ENCODE measurements around the gene IGSF21.

Gene IGSF21

DNA sequence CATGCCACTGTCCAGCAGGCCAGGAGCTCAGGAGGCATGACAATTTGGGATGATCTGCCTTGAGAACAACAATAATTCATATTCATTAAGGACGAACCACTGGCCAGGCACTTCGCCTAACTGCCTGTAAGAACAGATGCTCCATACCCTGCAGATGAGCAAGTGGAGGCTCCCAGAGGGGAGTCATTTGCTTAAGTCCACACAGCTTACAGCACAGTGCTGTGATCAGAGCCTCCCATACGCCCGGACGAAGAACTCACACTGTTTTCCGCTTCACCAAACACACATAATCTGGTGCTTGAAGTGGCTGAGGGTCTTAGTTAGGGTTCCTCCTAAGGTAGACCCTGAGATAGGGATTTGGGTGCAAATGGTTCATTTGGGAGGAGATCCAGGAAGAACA lies 279.7 kb downstream of the IGSF21 start:
- Mint-ChIP-seq H3K4me1 (peaks cover 10% of the 10 kb centered on the region), H3K4me3 (no peak overlapping the region), H3K27ac (no peak overlapping the region), H3K27me3 (peaks cover 23% of the 10 kb centered on the region), H3K36me3 (ENCODE audit: low read depth) (no peaks in the 10 kb centered on the region), H3K9me3 (no peaks in the 10 kb centered on the region)
- ATAC-seq (no peak), DNase-seq (no peak)

DNA sequence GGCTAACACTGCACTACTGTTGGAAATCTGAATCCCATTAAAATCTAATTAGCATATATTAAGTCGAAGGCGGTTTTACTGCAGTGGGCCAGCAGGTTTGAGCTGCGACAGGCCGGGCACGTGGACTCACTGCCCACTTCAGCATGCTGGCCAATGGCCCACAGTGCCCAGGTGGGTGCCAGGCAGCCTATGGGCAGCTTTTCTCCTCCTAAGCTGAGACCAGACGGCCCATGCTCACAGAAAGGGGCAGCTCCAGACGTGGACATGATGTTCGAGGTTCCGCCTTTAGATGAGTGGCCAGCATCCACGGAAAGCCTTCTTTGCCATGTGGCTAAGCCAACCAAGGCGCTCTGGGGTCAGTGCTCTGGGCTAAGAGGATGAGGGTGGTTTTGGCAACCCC lies 283.4 kb downstream of the IGSF21 start:
- peaks cover 5% of the 10 kb centered on the region for H3K27me3 Mint-ChIP-seq
- no peak overlapping the region for H3K27ac Mint-ChIP-seq
- H3K4me3 Mint-ChIP-seq = no peak overlapping the region
- DNase-seq = no peak
- no peaks in the 10 kb centered on the region for H3K36me3 Mint-ChIP-seq (ENCODE audit: low read depth)
- H3K4me1 Mint-ChIP-seq = peaks cover under 1% of the 10 kb centered on the region
- no peak for ATAC-seq
- no peaks in the 10 kb centered on the region for H3K9me3 Mint-ChIP-seq

GRCh38 chr1:18394563-18395156 lies 287.1 kb downstream of the IGSF21 start:
- no peak overlapping the region for H3K4me3 Mint-ChIP-seq
- ATAC-seq (no peak), DNase-seq (no peak)
- H3K9me3 Mint-ChIP-seq = no peaks in the 10 kb centered on the region
- H3K27me3 Mint-ChIP-seq = peaks cover 10% of the 10 kb centered on the region
- no peaks in the 10 kb centered on the region for H3K36me3 Mint-ChIP-seq (ENCODE audit: low read depth)
- H3K27ac Mint-ChIP-seq = no peak overlapping the region
- H3K4me1 Mint-ChIP-seq = no peaks in the 10 kb centered on the region

GRCh38 chr1:18396247-18396980 lies 288.8 kb downstream of the IGSF21 start:
- Mint-ChIP-seq H3K9me3 (no peaks in the 10 kb centered on the region), H3K27ac (no peak overlapping the region), H3K36me3 (ENCODE audit: low read depth) (no peaks in the 10 kb centered on the region), H3K4me1 (no peaks in the 10 kb centered on the region), H3K27me3 (peaks cover 10% of the 10 kb centered on the region), H3K4me3 (no peak overlapping the region)
- DNase-seq = no peak
- no peak for ATAC-seq

- H3K4me3 Mint-ChIP-seq = no peak overlapping the region
- peaks cover 10% of the 10 kb centered on the region for H3K27me3 Mint-ChIP-seq
- H3K36me3 Mint-ChIP-seq (ENCODE audit: low read depth) = no peaks in the 10 kb centered on the region
- DNase-seq (no peak), ATAC-seq (no peak)
- H3K9me3 Mint-ChIP-seq = no peaks in the 10 kb centered on the region
- no peak overlapping the region for H3K27ac Mint-ChIP-seq
- H3K4me1 Mint-ChIP-seq = no peaks in the 10 kb centered on the region
Observed at GRCh38 chr1:18397641-18398040, 290.0 kb downstream of the IGSF21 start.

DNA sequence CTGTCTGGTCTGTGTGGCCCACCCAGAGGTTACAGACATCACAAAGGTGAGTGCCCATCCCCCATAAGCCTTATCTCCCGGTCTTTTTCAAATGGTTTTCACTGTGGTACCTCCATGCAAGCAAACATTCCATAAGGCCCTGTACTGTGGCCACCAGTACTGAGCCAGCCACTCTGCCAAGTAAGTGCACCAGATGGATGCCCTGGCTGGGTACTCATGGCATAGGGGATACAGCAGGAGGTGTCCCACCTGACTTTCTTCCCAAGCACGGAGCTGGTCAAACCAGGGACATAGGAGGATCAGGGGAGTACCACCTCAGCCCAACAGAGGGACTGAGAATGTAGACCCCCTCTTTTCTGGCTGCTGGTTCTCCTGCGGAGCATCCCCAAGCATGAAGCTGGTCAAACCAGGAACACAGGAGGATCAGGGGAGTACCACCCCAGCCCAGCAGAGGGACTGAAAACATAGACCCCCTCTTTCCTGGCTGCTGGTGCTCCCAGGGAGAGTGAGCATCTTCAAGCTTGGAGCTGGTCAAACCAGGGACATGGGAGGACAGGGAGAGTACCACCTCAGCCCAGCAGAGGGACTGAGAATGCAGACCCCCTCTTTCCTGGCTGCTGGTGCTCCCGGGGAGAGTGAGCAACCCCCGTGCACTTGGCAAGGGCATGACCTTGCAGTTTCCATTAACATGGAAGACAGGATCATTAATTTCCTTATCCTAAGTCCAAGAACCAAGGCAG lies 291.4 kb downstream of the IGSF21 start:
- H3K4me1 Mint-ChIP-seq = no peaks in the 10 kb centered on the region
- no peak for ATAC-seq
- no peak for DNase-seq
- H3K36me3 Mint-ChIP-seq (ENCODE audit: low read depth) = no peaks in the 10 kb centered on the region
- no peak overlapping the region for H3K27ac Mint-ChIP-seq
- peaks cover 10% of the 10 kb centered on the region for H3K27me3 Mint-ChIP-seq
- H3K4me3 Mint-ChIP-seq = no peak overlapping the region
- no peaks in the 10 kb centered on the region for H3K9me3 Mint-ChIP-seq

GRCh38 chr1:18400347-18401102 lies 292.9 kb downstream of the IGSF21 start:
- Mint-ChIP-seq H3K9me3 (no peaks in the 10 kb centered on the region), H3K36me3 (ENCODE audit: low read depth) (no peaks in the 10 kb centered on the region), H3K4me3 (no peak overlapping the region), H3K27ac (no peak overlapping the region), H3K4me1 (no peaks in the 10 kb centered on the region), H3K27me3 (peaks cover 12% of the 10 kb centered on the region)
- DNase-seq = no peak
- no peak for ATAC-seq

DNA sequence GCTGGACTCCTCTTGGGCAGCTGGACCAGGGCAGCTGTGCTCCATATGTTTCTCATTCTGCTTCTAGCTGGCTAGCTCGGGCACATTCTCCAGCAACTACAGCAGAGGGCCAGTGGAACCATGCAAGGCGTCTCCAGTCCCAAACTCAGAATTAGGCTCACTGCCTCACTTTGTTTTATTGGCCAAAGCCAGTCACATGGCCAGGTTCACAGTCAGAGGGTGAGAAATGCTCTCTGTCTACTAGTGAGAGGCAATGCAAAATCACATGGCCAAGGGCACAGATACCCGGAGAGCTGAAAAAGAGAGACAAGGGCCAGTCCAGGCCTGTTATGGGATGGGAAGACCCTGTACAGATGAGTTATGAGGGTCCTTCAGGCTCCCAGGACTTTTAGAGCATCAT lies 294.3 kb downstream of the IGSF21 start:
- DNase-seq (no peak), ATAC-seq (no peak)
- H3K27ac Mint-ChIP-seq = no peak overlapping the region
- H3K4me1 Mint-ChIP-seq = no peaks in the 10 kb centered on the region
- H3K36me3 Mint-ChIP-seq (ENCODE audit: low read depth) = no peaks in the 10 kb centered on the region
- no peaks in the 10 kb centered on the region for H3K9me3 Mint-ChIP-seq
- H3K27me3 Mint-ChIP-seq = peaks cover 15% of the 10 kb centered on the region
- H3K4me3 Mint-ChIP-seq = no peak overlapping the region

DNA sequence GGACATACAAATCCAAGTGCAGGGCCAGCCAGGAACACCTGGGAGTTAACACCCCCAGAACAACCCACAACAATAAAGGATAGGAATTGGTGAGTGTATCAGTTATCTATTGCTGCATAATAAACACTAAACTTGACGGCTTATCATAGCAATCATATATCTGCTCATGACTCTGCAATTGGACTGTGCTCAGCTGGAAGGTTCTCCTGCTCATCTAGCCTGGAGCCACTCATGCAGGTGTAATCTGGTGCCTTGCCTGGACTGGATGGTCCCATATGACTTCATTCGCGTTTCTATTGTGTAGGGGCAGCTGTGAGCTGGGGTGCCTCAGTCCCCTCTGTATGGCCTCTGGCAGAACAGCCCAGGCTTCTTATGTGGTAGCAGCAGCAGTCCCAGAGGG lies 296.9 kb downstream of the IGSF21 start:
- no peaks in the 10 kb centered on the region for H3K36me3 Mint-ChIP-seq (ENCODE audit: low read depth)
- ATAC-seq = no peak

DNA sequence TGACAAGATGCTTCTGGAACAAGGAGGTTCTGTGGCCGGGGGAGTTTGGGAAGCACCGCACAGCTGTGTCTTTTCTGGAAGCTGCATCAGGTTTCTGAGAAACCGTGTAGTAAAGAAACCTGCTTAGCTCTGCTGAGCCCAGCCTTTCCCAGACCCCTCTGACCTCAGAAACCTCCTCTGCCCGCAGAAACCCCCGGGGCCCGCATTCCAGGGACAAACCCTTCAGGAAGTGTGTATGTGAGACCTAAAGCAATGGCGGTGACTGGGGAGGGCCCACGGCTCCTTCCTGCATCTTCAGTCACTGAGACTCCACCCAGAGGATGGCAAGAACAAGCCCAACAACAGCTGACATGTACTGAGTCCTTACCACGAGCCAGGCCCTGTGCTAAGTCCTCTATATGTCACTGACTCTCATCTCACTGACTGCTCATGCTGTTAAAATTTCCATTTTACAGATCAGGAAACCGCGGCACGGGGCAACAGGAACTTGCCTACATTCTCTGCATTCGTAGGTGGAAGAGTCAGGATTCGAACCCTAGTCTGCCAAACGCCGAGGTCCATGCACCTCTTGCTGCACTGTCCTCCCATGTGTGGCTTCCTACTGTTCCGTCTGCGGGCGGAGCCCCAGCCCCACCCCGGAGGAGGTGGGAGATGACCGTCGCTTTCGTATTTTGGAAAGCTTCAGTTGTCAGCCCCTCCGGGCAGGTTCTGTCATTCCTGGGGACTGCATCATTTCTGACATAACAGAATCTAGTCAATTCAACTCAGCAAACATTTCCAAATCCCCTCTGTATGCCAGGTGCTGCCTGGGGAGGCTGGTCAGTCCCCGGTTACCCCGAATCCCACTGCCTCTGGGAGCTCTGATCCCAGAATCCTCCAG lies 299.8 kb downstream of the IGSF21 start:
- DNase-seq (no peak), ATAC-seq (no peak)
- no peaks in the 10 kb centered on the region for H3K4me1 Mint-ChIP-seq
- H3K27me3 Mint-ChIP-seq = peaks cover 7% of the 10 kb centered on the region
- no peaks in the 10 kb centered on the region for H3K36me3 Mint-ChIP-seq (ENCODE audit: low read depth)
- peaks cover 8% of the 10 kb centered on the region for H3K9me3 Mint-ChIP-seq
- H3K27ac Mint-ChIP-seq = no peak overlapping the region
- no peak overlapping the region for H3K4me3 Mint-ChIP-seq

More for the DNA sequence above, 296.9 kb downstream of the IGSF21 start:
- Mint-ChIP-seq H3K27ac (no peak overlapping the region), H3K9me3 (no peaks in the 10 kb centered on the region), H3K27me3 (peaks cover 7% of the 10 kb centered on the region), H3K4me1 (no peaks in the 10 kb centered on the region), H3K4me3 (no peak overlapping the region)
- DNase-seq = no peak

- DNase-seq = no peak
- ATAC-seq = no peak
- Mint-ChIP-seq H3K27ac (no peak overlapping the region), H3K4me1 (no peaks in the 10 kb centered on the region), H3K9me3 (peaks cover 8% of the 10 kb centered on the region), H3K36me3 (ENCODE audit: low read depth) (no peaks in the 10 kb centered on the region), H3K27me3 (peaks cover 7% of the 10 kb centered on the region), H3K4me3 (no peak overlapping the region)
Observed at GRCh38 chr1:18408656-18409370, 301.2 kb downstream of the IGSF21 start.

DNA sequence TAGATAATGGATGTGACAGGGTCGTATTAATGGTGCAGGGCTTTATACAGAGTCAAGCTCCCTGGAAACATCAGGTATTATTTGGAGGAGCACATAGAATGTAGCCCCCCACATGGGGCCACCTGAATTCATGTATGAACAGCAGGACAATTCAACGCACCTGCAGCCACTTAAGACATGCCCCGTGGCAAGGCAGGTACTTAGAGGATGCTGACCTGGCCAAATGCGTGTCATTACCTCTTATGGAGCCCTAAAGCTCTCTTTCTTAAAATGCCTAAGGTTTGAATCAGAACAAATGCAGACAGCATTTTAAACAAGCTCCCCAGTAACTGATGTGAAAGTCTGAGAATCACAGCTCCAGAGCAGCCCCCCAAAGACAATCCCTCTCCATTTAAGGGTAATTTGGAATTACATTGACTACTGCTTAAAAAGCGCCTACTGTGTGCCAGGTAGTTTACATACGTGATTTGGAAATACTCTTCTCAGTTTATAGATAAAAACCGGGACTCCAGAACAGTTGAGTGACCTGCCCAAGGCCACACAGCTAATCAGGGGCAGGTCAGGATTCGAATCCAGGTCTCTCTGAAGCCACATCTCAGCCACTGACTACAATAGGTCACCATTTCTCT lies 302.1 kb downstream of the IGSF21 start:
- Mint-ChIP-seq H3K27me3 (peaks cover 10% of the 10 kb centered on the region), H3K27ac (no peak overlapping the region), H3K9me3 (peaks cover 8% of the 10 kb centered on the region), H3K4me1 (no peaks in the 10 kb centered on the region), H3K4me3 (no peak overlapping the region), H3K36me3 (ENCODE audit: low read depth) (no peaks in the 10 kb centered on the region)
- ATAC-seq (no peak), DNase-seq (no peak)

GRCh38 chr1:18410407-18410806 lies 302.8 kb downstream of the IGSF21 start:
- no peak overlapping the region for H3K4me3 Mint-ChIP-seq
- H3K27ac Mint-ChIP-seq = no peak overlapping the region
- ATAC-seq = no peak
- H3K36me3 Mint-ChIP-seq (ENCODE audit: low read depth) = no peaks in the 10 kb centered on the region
- DNase-seq = no peak
- peaks cover 8% of the 10 kb centered on the region for H3K9me3 Mint-ChIP-seq
- H3K4me1 Mint-ChIP-seq = no peaks in the 10 kb centered on the region
- H3K27me3 Mint-ChIP-seq = peaks cover 8% of the 10 kb centered on the region
